Subcutaneous adipose tissue (tissue), 4 donors: ENCODE results near the gene CRACR2B. TPM values are rescaled to one million over a fixed set of nuclear protein-coding genes. Genes with fewer than 3 reads are reported as not detected.

Source experiments
- CTCF ChIP-seq: fragments of 450-650 bp; IDR thresholded peaks from one replicate; pipeline ENCODE4 v1.5.1; 2016; ENCODE audit warnings: low read depth, mild to moderate bottlenecking, control low read depth, antibody characterized with exemption, moderate library complexity
- total RNA-seq, 4 donors: library from RNA; depleted of rRNA; stranded (reverse); fragments of >200 nt; gene quantifications; one replicate each; pipeline ENCODE4 v1.1.0, GENCODE V29; 2016

The CRACR2B gene
- total RNA-seq, 4 donors from 2014 or later, result 2.3 to 44.6 (median 9.7) TPM

GRCh38 chr11:809287-810039, 18.3 kb upstream of the CRACR2B start, which contains the start of gene RPLP2:
TSS of gene RPLP2 (plus strand) at chr11:809967. CDS start at chr11:810235, 268 bp downstream.
- no peak for TF ChIP-seq CTCF

- TF ChIP-seq CTCF, result no peak
These were observed 17.6 kb upstream of the CRACR2B start for GRCh38 chr11:810040-810567.

GRCh38 chr11:811446-812245, 16.1 kb upstream of the CRACR2B start:
- no peak for TF ChIP-seq CTCF

GRCh38 chr11:812390-812789, 15.3 kb upstream of the CRACR2B start:
- no peak for TF ChIP-seq CTCF

GRCh38 chr11:813072-813455, 14.7 kb upstream of the CRACR2B start:
- no peak for TF ChIP-seq CTCF

GRCh38 chr11:813456-814096, 14.1 kb upstream of the CRACR2B start:
- no peak for TF ChIP-seq CTCF
